ENCODE data around the gene MAPK14.
"Not testable (repeated sequence)": the region's sequence is repeated elsewhere in the genome, so short reads cannot be mapped to it uniquely, and the experiment has no call there.

The MAPK14 gene

GRCh38 chr6:36124881-36125280, 97.3 kb downstream of the MAPK14 start:
- DNase-seq = no peak

GRCh38 chr6:36125575-36125974, 98.0 kb downstream of the MAPK14 start:
- DNase-seq = no peak

GRCh38 chr6:36126121-36126520, 98.5 kb downstream of the MAPK14 start:
- no peak for DNase-seq

- no peak for DNase-seq
Measured at GRCh38 chr6:36126553-36127458, 99.2 kb downstream of the MAPK14 start.

GRCh38 chr6:36127462-36128016, 99.9 kb downstream of the MAPK14 start:
- no peak for DNase-seq

- DNase-seq = no peak
Measured at GRCh38 chr6:36128073-36128472, 100.5 kb downstream of the MAPK14 start.

GRCh38 chr6:36128793-36129192, 101.2 kb downstream of the MAPK14 start:
- DNase-seq = no peak

- DNase-seq = not testable (repeated sequence)
Measured at GRCh38 chr6:36129334-36129733, 101.7 kb downstream of the MAPK14 start.

GRCh38 chr6:36129941-36130666, 102.5 kb downstream of the MAPK14 start, which contains the start of gene MAPK13:
Gene MAPK13, plus strand, starts transcription at chr6:36130513. Its CDS starts 70 bp downstream, at chr6:36130583.
- DNase-seq = no peak

- DNase-seq = no peak
Measured at GRCh38 chr6:36130667-36131510, 103.3 kb downstream of the MAPK14 start.

GRCh38 chr6:36131511-36132245, 104.1 kb downstream of the MAPK14 start:
- DNase-seq = peak; percentile 66

- no peak for DNase-seq
Measured at GRCh38 chr6:36132246-36132895, 104.8 kb downstream of the MAPK14 start.

- DNase-seq = no peak
Measured at GRCh38 chr6:36133148-36133547, 105.5 kb downstream of the MAPK14 start.

- DNase-seq = no peak
Measured at GRCh38 chr6:36133912-36134311, 106.3 kb downstream of the MAPK14 start.

- no peak for DNase-seq
Measured at GRCh38 chr6:36135053-36135731, 107.6 kb downstream of the MAPK14 start.

- no peak for DNase-seq
Measured at GRCh38 chr6:36136034-36136433, 108.4 kb downstream of the MAPK14 start.

GRCh38 chr6:36136551-36136950, 108.9 kb downstream of the MAPK14 start:
- DNase-seq = no peak

GRCh38 chr6:36138667-36139066, 111.1 kb downstream of the MAPK14 start:
- DNase-seq = no peak

- no peak for DNase-seq
Measured at GRCh38 chr6:36139431-36139830, 111.8 kb downstream of the MAPK14 start.

GRCh38 chr6:36139991-36140710, 112.5 kb downstream of the MAPK14 start:
- no peak for DNase-seq
